ENCODE results near the gene FBN3.

Gene FBN3

DNA sequence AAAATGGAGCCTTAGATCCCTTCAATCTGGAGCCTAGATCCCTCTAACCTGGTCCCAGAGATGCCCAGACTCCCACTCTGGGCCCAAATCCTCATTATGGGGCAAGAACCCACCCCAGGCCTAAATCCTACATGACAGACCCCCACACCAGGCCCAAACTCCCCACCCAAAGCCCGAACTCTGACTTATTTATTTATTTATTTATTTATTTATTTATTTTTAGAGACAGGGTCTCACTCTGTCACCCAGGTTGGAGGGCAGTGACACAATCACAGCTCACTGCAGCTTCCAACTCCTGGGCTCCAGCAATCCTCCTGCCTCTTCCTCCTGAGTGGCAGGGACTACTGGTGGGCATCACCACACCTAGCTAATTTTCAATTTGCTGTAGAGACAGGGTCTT lies 12.0 kb downstream of the FBN3 start:
- no peaks in the 10 kb centered on the region for H3K9me3 ChIP-seq (ENCODE audit: control insufficient read depth, low read length)
- H3K4me3 ChIP-seq (ENCODE audit: insufficient read depth, low read depth, low read length), result no peak overlapping the region
- H3K4me1 ChIP-seq (ENCODE audit: control insufficient read depth, insufficient read depth, low read length), result no peaks in the 10 kb centered on the region
- H3K36me3 ChIP-seq (ENCODE audit: control insufficient read depth, insufficient read depth, low read length), result peaks cover 13% of the 10 kb centered on the region
- 86% methylated on average over 1 of the region's 1 CpG; no CpG with 5 or more reads in 1 of the 2 experiments for WGBS, 2 experiments
- no peaks in the 10 kb centered on the region for H3K27me3 ChIP-seq (ENCODE audit: control insufficient read depth, insufficient read depth, low read length, poor library complexity, severe bottlenecking)
- no peak overlapping the region for H3K27ac ChIP-seq (ENCODE audit: insufficient read depth, low read depth, low read length, poor library complexity, severe bottlenecking)

DNA sequence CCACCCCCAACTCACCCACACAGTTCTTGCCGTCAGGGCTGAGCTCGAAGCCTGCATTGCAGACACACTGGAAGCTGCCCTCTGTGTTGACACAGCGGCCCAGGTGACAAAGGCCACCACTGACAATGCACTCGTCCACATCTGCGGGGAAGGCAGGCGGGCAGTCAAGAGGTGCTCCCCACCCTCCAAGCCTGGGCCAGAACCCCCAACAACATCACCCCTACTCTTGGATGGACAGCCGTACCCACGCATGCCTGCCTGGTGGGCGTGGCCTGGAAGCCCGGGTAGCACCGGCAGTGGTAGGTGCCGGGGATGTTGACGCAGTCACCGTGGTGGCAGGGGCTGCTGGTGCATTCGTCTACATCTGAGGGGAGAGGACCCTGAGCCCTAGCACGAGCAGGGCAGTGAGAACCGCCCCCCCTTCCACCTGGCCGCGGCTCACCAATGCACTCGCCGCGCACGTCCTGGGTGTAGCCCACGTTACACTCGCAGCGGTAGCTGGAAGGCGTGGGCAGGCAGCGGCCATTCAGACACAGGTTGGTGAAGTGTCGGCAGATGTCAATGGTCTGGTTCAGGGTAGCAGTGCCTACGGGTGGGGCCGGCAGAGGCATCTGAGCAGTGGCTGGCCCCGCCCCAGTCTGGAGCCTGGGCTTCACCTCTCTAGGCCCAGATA lies 13.3 kb downstream of the FBN3 start:
- Histone ChIP-seq H3K27me3 (ENCODE audit: control insufficient read depth, insufficient read depth, low read length, poor library complexity, severe bottlenecking) (no peaks in the 10 kb centered on the region), H3K36me3 (ENCODE audit: control insufficient read depth, insufficient read depth, low read length) (peaks cover 13% of the 10 kb centered on the region), H3K4me1 (ENCODE audit: control insufficient read depth, insufficient read depth, low read length) (no peaks in the 10 kb centered on the region), H3K9me3 (ENCODE audit: control insufficient read depth, low read length) (no peaks in the 10 kb centered on the region), H3K4me3 (ENCODE audit: insufficient read depth, low read depth, low read length) (no peak overlapping the region), H3K27ac (ENCODE audit: insufficient read depth, low read depth, low read length, poor library complexity, severe bottlenecking) (no peak overlapping the region)
- 95 to 96% methylated on average over 32 of the region's 32 CpGs for WGBS, 2 experiments

DNA sequence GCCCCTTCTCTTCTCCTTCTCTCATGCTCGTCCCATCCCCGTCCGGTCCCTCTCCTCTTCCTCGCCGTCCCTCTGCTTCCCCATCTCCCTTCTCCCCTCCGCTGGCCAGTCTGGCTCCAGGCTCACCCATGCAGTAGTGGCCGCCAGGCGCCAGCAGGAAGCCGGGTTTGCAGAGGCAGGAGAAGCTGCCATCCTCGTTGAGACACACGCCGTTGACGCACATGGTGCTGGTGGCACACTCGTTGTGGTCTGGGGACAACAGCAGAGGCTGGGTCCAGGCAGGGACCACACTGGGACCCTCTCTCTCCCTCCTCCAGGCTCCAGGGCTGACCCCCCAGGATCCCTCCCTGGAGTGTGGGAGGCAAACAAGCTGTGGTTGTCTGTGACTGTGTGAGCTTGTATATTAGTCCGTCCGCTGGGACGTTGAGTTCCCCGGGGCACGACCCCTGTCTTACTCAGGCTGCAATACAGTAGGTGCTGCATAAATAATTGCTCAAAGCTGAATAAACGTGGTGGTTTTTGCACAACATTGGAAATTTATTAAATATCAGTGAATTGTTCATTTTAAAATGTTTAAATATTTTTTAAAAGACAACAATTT lies 16.4 kb downstream of the FBN3 start:
- Histone ChIP-seq H3K36me3 (ENCODE audit: control insufficient read depth, insufficient read depth, low read length) (peaks cover 23% of the 10 kb centered on the region), H3K27me3 (ENCODE audit: control insufficient read depth, insufficient read depth, low read length, poor library complexity, severe bottlenecking) (no peaks in the 10 kb centered on the region), H3K4me1 (ENCODE audit: control insufficient read depth, insufficient read depth, low read length) (no peaks in the 10 kb centered on the region), H3K9me3 (ENCODE audit: control insufficient read depth, low read length) (no peaks in the 10 kb centered on the region), H3K4me3 (ENCODE audit: insufficient read depth, low read depth, low read length) (no peak overlapping the region), H3K27ac (ENCODE audit: insufficient read depth, low read depth, low read length, poor library complexity, severe bottlenecking) (no peak overlapping the region)
- 89 to 91% methylated on average over 20 of the region's 20 CpGs for WGBS, 2 experiments

DNA sequence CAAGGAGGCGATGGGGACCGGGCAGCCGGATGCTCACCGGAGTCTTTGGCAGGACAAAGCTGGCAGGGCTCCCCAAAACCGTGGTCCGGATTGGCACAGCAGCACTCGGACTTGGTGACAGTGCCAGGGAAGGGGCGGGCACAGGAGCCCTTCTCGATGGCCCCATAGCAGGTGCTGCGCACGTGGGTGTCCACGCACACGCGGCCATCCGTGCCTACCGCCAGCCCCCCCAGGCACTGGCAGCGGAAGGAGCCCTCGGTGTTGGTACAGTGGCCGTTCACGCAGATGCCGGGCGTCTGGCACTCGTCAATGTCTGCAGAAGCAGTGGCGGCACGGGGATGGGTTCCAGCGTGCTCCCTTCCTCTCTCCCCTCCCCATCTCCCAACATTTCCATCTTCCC lies 17.9 kb downstream of the FBN3 start:
- WGBS, 2 experiments, result 93 to 94% methylated on average over 26 of the region's 26 CpGs

DNA sequence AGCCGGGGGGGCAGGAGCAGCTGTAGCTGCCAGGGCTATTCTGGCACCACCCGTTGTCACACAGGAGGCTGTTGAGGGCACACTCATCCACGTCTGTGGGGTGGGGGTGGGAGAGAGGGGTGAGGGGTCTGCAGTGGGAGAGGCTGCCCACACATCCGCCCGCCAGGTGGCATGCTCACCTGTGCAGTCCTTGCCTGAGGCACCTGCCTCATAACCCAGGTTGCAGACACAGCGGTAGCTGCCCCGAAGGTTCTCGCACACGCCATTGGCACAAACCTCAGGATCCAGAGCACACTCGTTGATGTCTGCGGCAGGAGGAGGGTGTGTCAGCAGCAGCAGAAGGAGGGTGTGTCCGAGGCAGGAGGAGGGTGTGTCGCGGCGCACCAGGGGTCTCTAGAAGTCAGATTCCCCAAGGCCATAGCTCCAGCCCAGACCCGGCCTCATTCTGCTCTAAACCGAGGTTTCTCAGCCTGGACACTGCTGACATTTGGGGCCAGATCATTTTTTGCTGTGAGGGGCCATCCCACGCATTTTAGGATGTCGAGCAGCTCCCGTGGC lies 20.3 kb downstream of the FBN3 start:
- peaks cover 19% of the 10 kb centered on the region for H3K36me3 ChIP-seq (ENCODE audit: control insufficient read depth, insufficient read depth, low read length)
- no peak overlapping the region for H3K4me3 ChIP-seq (ENCODE audit: insufficient read depth, low read depth, low read length)
- 94 to 96% methylated on average over 20 of the region's 20 CpGs for WGBS, 2 experiments
- H3K4me1 ChIP-seq (ENCODE audit: control insufficient read depth, insufficient read depth, low read length), result no peaks in the 10 kb centered on the region
- no peaks in the 10 kb centered on the region for H3K9me3 ChIP-seq (ENCODE audit: control insufficient read depth, low read length)
- no peak overlapping the region for H3K27ac ChIP-seq (ENCODE audit: insufficient read depth, low read depth, low read length, poor library complexity, severe bottlenecking)
- H3K27me3 ChIP-seq (ENCODE audit: control insufficient read depth, insufficient read depth, low read length, poor library complexity, severe bottlenecking), result no peaks in the 10 kb centered on the region

More for the DNA sequence above, 17.9 kb downstream of the FBN3 start:
- Histone ChIP-seq H3K4me1 (ENCODE audit: control insufficient read depth, insufficient read depth, low read length) (no peaks in the 10 kb centered on the region), H3K36me3 (ENCODE audit: control insufficient read depth, insufficient read depth, low read length) (peaks cover 19% of the 10 kb centered on the region), H3K9me3 (ENCODE audit: control insufficient read depth, low read length) (no peaks in the 10 kb centered on the region), H3K27me3 (ENCODE audit: control insufficient read depth, insufficient read depth, low read length, poor library complexity, severe bottlenecking) (no peaks in the 10 kb centered on the region), H3K4me3 (ENCODE audit: insufficient read depth, low read depth, low read length) (no peak overlapping the region), H3K27ac (ENCODE audit: insufficient read depth, low read depth, low read length, poor library complexity, severe bottlenecking) (no peak overlapping the region)

DNA sequence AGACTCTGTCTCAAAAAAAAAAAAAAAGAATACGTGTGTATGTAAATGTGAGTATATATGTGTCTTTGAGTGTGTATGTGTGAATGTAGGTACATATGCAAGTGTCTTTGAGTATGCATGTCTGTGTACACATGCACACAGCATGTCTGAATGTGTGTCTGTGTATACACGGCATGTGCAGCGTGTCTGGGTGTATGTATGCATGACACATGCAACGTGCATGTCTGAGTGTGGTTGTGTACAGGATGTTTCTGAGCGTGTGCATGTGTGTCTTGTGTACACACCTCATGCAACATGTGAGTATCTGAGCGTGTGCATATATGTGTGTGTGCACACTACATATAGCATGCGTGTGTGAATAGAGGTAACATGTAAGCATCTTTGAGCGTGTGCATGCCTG lies 20.8 kb downstream of the FBN3 start:
- WGBS, 2 experiments, result 92 to 97% methylated on average over 8 of the region's 8 CpGs
- Histone ChIP-seq H3K9me3 (ENCODE audit: control insufficient read depth, low read length) (no peaks in the 10 kb centered on the region), H3K4me1 (ENCODE audit: control insufficient read depth, insufficient read depth, low read length) (no peaks in the 10 kb centered on the region), H3K27me3 (ENCODE audit: control insufficient read depth, insufficient read depth, low read length, poor library complexity, severe bottlenecking) (no peaks in the 10 kb centered on the region), H3K36me3 (ENCODE audit: control insufficient read depth, insufficient read depth, low read length) (peaks cover 23% of the 10 kb centered on the region), H3K4me3 (ENCODE audit: insufficient read depth, low read depth, low read length) (no peak overlapping the region), H3K27ac (ENCODE audit: insufficient read depth, low read depth, low read length, poor library complexity, severe bottlenecking) (no peak overlapping the region)

DNA sequence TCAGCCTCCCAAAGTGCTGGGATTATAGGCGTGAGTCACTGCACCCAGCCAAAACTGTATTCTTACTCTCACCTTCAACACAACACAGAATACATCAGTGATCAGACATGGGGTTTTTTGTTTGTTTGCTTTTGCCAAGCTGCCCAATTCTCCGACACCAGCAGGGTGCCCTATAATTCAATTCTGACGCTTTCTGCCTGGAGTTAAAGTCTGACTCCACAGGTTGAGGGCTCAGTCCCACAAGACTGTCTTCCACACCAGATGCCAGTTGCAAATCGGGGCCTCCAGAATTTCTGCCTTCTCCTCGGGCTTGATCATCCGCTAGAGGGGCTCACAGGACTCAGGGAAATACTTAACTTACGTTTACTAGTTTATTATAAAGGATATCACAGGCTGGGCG lies 22.1 kb downstream of the FBN3 start:
- Histone ChIP-seq H3K4me3 (ENCODE audit: insufficient read depth, low read depth, low read length) (no peak overlapping the region), H3K27ac (ENCODE audit: insufficient read depth, low read depth, low read length, poor library complexity, severe bottlenecking) (no peak overlapping the region), H3K36me3 (ENCODE audit: control insufficient read depth, insufficient read depth, low read length) (peaks cover 23% of the 10 kb centered on the region), H3K9me3 (ENCODE audit: control insufficient read depth, low read length) (no peaks in the 10 kb centered on the region), H3K27me3 (ENCODE audit: control insufficient read depth, insufficient read depth, low read length, poor library complexity, severe bottlenecking) (no peaks in the 10 kb centered on the region), H3K4me1 (ENCODE audit: control insufficient read depth, insufficient read depth, low read length) (no peaks in the 10 kb centered on the region)
- WGBS, 2 experiments, result 93 to 95% methylated on average over 8 of the region's 8 CpGs

DNA sequence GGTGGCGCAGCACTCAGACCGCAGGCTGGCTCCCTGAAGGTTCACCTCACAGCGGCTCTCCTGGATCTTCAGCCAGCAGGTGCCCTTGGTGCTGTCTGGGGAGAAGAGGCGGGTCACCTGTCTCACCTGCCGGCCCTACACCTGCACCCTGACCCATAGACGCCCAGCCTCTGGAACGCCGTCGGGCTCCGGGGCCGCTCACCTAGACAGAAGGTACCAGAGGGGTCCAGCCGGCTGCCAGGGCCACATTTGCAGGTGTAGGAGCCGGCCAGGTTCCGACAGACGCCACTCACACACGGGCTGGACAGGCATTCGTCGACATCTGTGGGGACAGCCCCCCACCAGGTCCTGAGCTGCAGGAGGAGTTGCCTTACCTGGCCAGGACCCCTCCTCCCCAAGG lies 22.9 kb downstream of the FBN3 start:
- WGBS, 2 experiments, result 92 to 94% methylated on average over 18 of the region's 18 CpGs
- H3K27ac ChIP-seq (ENCODE audit: insufficient read depth, low read depth, low read length, poor library complexity, severe bottlenecking), result no peak overlapping the region
- H3K4me1 ChIP-seq (ENCODE audit: control insufficient read depth, insufficient read depth, low read length), result no peaks in the 10 kb centered on the region
- no peaks in the 10 kb centered on the region for H3K27me3 ChIP-seq (ENCODE audit: control insufficient read depth, insufficient read depth, low read length, poor library complexity, severe bottlenecking)
- no peaks in the 10 kb centered on the region for H3K9me3 ChIP-seq (ENCODE audit: control insufficient read depth, low read length)
- peaks cover 23% of the 10 kb centered on the region for H3K36me3 ChIP-seq (ENCODE audit: control insufficient read depth, insufficient read depth, low read length)
- H3K4me3 ChIP-seq (ENCODE audit: insufficient read depth, low read depth, low read length), result no peak overlapping the region

DNA sequence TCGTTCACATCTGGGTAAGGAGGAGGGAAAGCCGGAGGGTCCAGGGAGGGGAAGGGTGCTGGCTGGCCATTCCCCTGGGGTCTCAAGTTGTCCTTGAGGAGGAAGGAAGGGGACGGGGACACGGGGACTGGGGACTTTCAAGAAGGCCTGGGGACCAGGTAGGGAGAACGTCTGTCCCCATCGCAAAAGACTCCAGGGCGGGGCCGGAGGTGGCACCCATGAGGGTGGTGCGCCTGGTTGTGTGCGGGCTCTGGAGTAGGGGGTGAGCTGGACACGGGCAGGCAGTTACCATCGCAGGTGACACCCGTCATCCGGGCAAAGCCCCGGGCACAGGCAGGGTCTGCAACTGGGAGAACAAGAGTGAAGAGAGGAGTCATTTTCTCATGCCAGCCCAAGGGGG lies 23.4 kb downstream of the FBN3 start:
- 96% methylated on average over 15 of the region's 15 CpGs for WGBS, 2 experiments
- H3K36me3 ChIP-seq (ENCODE audit: control insufficient read depth, insufficient read depth, low read length), result peaks cover 23% of the 10 kb centered on the region

DNA sequence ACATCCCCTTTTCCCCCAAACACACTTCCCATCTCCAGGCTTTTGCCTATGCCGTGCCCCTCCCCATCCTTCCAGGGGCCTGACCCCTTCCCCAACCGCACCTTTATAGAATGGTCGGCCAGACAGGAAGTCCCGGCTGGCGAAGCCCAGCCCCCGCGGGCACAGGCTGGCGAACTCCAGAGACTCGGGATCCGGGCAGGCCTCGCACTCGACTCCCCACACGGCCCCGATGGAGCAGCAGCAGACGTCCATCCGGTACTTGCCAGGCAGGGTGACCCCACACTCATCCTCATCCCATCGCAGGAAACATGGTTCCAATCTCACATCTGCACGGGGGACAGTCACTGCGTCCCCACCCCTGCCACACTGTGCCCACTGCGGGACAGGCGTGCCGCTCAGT lies 25.7 kb downstream of the FBN3 start:
- no peak overlapping the region for H3K27ac ChIP-seq (ENCODE audit: insufficient read depth, low read depth, low read length, poor library complexity, severe bottlenecking)
- H3K4me1 ChIP-seq (ENCODE audit: control insufficient read depth, insufficient read depth, low read length), result no peaks in the 10 kb centered on the region
- peaks cover 22% of the 10 kb centered on the region for H3K36me3 ChIP-seq (ENCODE audit: control insufficient read depth, insufficient read depth, low read length)
- H3K4me3 ChIP-seq (ENCODE audit: insufficient read depth, low read depth, low read length), result no peak overlapping the region
- H3K27me3 ChIP-seq (ENCODE audit: control insufficient read depth, insufficient read depth, low read length, poor library complexity, severe bottlenecking), result no peaks in the 10 kb centered on the region
- no peaks in the 10 kb centered on the region for H3K9me3 ChIP-seq (ENCODE audit: control insufficient read depth, low read length)
- WGBS, 2 experiments, result 95 to 97% methylated on average over 22 of the region's 22 CpGs

More for the DNA sequence above, 23.4 kb downstream of the FBN3 start:
- H3K27me3 ChIP-seq (ENCODE audit: control insufficient read depth, insufficient read depth, low read length, poor library complexity, severe bottlenecking), result no peaks in the 10 kb centered on the region
- H3K4me1 ChIP-seq (ENCODE audit: control insufficient read depth, insufficient read depth, low read length), result no peaks in the 10 kb centered on the region
- H3K4me3 ChIP-seq (ENCODE audit: insufficient read depth, low read depth, low read length), result no peak overlapping the region
- H3K9me3 ChIP-seq (ENCODE audit: control insufficient read depth, low read length), result no peaks in the 10 kb centered on the region
- no peak overlapping the region for H3K27ac ChIP-seq (ENCODE audit: insufficient read depth, low read depth, low read length, poor library complexity, severe bottlenecking)
